GM23338 (cell line): ENCODE measurements around the gene APPL2. TPM values are rescaled to one million over a fixed set of nuclear protein-coding genes. Genes with fewer than 3 reads are reported as not detected.

Source experiments
- EZH2 ChIP-seq: fragments of 200-600 bp; sonication (generic); IDR thresholded peaks from one replicate; pipeline ENCODE4 v1.8.0; 2017; ENCODE audit warnings: antibody characterized with exemption, mild to moderate bottlenecking, low read depth; ENCODE audit not compliant: unreplicated experiment
- EZH2phosphoT487 ChIP-seq: fragments of 200-600 bp; sonication (generic); IDR thresholded peaks from one replicate; pipeline ENCODE4 v1.8.1; 2018; ENCODE audit warnings: antibody characterized with exemption; ENCODE audit not compliant: unreplicated experiment
- JUNB ChIP-seq: IDR thresholded peaks from one replicate; pipeline ENCODE4 v1.6.1; 2016; ENCODE audit warnings: antibody characterized with exemption; ENCODE audit not compliant: unreplicated experiment
- NANOG ChIP-seq: IDR thresholded peaks from 2 replicates; pipeline ENCODE4 v1.6.1; 2016; ENCODE audit warnings: antibody characterized with exemption, borderline replicate concordance
- STAT1 ChIP-seq: IDR thresholded peaks from one replicate; pipeline ENCODE4 v1.6.1; 2016; ENCODE audit warnings: antibody characterized with exemption; ENCODE audit not compliant: unreplicated experiment
- ZNF331 ChIP-seq: fragments of 250-450 bp; sonication (Bioruptor Pico); IDR thresholded peaks from 2 replicates; pipeline ENCODE4 v1.5.0; 2020; ENCODE audit warnings: low read depth, mild to moderate bottlenecking, moderate library complexity
- polyA plus RNA-seq: library from polyadenylated mRNA; unstranded; fragments of >200 nt; fragmentation: Nextera tagmentation; extraction: Ambion mirVana; gene quantifications from 2 replicates; pipeline ENCODE4 v1.2.1, GENCODE V29; 2016
- total RNA-seq: library from RNA; depleted of rRNA; stranded (reverse); fragments of >200 nt; shearing (Covaris generic); gene quantifications from 2 replicates; pipeline ENCODE4 v1.2.3, GENCODE V29; 2014
- TF ChIP-seq, protein P1 (sequence below): fragments of 250-450 bp; sonication (Bioruptor Pico); IDR thresholded peaks from 2 replicates; pipeline ENCODE4 v1.5.0; 2020; ENCODE audit warnings: mild to moderate bottlenecking, moderate library complexity
- TF ChIP-seq, protein P2 (sequence below), 2 experiments: fragments of 200-600 bp in 1 of 2; sonication (generic) in 1 of 2; conservative IDR thresholded peaks; 2 replicates each; pipeline versions ENCODE4 v1.5.1 to v1.6.1; 2016 to 2017; ENCODE audit warnings: antibody characterized with exemption in 2 of 2, low read depth in 2 of 2, mild to moderate bottlenecking in 2 of 2, moderate library complexity in 1 of 2

The APPL2 gene
- total and polyA plus RNA-seq, 2 experiments from 2014 or later, result 9.3 to 17.4 TPM

DNA sequence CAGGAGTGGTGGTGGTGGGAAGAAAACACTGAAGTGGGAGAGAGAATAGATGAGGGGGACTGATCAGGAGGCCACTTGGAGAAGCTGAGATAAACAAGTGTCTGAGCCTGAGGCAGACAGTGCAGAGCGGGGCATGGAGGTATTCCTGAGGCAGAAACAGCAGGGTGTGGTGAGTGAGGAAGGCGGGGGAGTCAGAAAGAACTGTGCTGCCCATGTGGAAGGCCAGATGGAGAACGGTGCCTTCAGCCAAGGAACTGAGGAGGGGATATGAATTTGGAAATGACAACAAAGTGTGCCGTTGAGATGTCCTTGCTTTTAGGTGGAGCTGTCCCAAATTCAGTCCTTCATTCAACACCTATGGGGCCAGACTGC lies 13.7 kb downstream of the APPL2 start (continued):
- TF ChIP-seq, protein P1, sequence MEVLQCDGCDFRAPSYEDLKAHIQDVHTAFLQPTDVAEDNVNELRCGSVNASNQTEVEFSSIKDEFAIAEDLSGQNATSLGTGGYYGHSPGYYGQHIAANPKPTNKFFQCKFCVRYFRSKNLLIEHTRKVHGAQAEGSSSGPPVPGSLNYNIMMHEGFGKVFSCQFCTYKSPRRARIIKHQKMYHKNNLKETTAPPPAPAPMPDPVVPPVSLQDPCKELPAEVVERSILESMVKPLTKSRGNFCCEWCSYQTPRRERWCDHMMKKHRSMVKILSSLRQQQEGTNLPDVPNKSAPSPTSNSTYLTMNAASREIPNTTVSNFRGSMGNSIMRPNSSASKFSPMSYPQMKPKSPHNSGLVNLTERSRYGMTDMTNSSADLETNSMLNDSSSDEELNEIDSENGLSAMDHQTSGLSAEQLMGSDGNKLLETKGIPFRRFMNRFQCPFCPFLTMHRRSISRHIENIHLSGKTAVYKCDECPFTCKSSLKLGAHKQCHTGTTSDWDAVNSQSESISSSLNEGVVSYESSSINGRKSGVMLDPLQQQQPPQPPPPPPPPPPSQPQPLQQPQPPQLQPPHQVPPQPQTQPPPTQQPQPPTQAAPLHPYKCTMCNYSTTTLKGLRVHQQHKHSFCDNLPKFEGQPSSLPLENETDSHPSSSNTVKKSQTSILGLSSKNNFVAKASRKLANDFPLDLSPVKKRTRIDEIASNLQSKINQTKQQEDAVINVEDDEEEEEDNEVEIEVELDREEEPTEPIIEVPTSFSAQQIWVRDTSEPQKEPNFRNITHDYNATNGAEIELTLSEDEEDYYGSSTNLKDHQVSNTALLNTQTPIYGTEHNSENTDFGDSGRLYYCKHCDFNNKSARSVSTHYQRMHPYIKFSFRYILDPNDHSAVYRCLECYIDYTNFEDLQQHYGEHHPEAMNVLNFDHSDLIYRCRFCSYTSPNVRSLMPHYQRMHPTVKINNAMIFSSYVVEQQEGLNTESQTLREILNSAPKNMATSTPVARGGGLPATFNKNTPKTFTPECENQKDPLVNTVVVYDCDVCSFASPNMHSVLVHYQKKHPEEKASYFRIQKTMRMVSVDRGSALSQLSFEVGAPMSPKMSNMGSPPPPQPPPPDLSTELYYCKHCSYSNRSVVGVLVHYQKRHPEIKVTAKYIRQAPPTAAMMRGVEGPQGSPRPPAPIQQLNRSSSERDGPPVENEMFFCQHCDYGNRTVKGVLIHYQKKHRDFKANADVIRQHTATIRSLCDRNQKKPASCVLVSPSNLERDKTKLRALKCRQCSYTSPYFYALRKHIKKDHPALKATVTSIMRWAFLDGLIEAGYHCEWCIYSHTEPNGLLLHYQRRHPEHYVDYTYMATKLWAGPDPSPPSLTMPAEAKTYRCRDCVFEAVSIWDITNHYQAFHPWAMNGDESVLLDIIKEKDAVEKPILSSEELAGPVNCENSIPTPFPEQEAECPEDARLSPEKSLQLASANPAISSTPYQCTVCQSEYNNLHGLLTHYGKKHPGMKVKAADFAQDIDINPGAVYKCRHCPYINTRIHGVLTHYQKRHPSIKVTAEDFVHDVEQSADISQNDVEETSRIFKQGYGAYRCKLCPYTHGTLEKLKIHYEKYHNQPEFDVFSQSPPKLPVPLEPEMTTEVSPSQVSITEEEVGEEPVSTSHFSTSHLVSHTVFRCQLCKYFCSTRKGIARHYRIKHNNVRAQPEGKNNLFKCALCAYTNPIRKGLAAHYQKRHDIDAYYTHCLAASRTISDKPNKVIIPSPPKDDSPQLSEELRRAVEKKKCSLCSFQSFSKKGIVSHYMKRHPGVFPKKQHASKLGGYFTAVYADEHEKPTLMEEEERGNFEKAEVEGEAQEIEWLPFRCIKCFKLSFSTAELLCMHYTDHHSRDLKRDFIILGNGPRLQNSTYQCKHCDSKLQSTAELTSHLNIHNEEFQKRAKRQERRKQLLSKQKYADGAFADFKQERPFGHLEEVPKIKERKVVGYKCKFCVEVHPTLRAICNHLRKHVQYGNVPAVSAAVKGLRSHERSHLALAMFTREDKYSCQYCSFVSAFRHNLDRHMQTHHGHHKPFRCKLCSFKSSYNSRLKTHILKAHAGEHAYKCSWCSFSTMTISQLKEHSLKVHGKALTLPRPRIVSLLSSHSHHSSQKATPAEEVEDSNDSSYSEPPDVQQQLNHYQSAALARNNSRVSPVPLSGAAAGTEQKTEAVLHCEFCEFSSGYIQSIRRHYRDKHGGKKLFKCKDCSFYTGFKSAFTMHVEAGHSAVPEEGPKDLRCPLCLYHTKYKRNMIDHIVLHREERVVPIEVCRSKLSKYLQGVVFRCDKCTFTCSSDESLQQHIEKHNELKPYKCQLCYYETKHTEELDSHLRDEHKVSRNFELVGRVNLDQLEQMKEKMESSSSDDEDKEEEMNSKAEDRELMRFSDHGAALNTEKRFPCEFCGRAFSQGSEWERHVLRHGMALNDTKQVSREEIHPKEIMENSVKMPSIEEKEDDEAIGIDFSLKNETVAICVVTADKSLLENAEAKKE, result no peak
- TF ChIP-seq, protein P2, sequence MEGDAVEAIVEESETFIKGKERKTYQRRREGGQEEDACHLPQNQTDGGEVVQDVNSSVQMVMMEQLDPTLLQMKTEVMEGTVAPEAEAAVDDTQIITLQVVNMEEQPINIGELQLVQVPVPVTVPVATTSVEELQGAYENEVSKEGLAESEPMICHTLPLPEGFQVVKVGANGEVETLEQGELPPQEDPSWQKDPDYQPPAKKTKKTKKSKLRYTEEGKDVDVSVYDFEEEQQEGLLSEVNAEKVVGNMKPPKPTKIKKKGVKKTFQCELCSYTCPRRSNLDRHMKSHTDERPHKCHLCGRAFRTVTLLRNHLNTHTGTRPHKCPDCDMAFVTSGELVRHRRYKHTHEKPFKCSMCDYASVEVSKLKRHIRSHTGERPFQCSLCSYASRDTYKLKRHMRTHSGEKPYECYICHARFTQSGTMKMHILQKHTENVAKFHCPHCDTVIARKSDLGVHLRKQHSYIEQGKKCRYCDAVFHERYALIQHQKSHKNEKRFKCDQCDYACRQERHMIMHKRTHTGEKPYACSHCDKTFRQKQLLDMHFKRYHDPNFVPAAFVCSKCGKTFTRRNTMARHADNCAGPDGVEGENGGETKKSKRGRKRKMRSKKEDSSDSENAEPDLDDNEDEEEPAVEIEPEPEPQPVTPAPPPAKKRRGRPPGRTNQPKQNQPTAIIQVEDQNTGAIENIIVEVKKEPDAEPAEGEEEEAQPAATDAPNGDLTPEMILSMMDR (conservative IDR thresholded peaks at IDR 0.05; ENCODE audit: low read depth in 2 of 2), result no peak
- TF ChIP-seq NANOG (no peak), JUNB (no peak), ZNF331 (CRISPR knock-in tag) (no peak), EZH2phosphoT487 (no peak), STAT1 (no peak), EZH2 (no peak)
